HG03095 (cell line): ENCODE results near the gene OR7C1.
"Not testable (repeated sequence)": the region's sequence is repeated elsewhere in the genome, so short reads cannot be mapped to it uniquely, and the experiment has no call there.

ENCODE experiments used
- ATAC-seq: cut with Tn5 transposase; IDR thresholded peaks from one replicate; pipeline ENCODE4 v1.9.1; 2021; ENCODE audit warnings: moderate library complexity; ENCODE audit not compliant: unreplicated experiment

The OR7C1 gene

GRCh38 chr19:14835011-14835410 is at the start of gene OR7C1, which contains the start of gene OR7A5:
OR7C1 (minus strand) TSS chr19:14835185; CDS start chr19:14800136, 35,049 bp downstream.
OR7A5 (minus strand) TSS chr19:14835185; CDS start chr19:14828241, 6,944 bp downstream.
- no peak for ATAC-seq

GRCh38 chr19:14871619-14872230 is 36.7 kb upstream of the OR7C1 start:
- no peak for ATAC-seq

GRCh38 chr19:14868497-14868896 is 33.5 kb upstream of the OR7C1 start:
- no peak for ATAC-seq

- no peak for ATAC-seq
Measured at GRCh38 chr19:14848822-14849221, 13.8 kb upstream of the OR7C1 start, which contains the start of gene OR7A10. OR7A10 (minus strand) TSS chr19:14848922; CDS start chr19:14841877, 7,045 bp downstream.

- ATAC-seq = no peak
Measured at GRCh38 chr19:14843578-14843977, 8.6 kb upstream of the OR7C1 start.

- no peak for ATAC-seq
Measured at GRCh38 chr19:14843169-14843568, 8.2 kb upstream of the OR7C1 start.

- ATAC-seq = no peak
Measured at GRCh38 chr19:14840206-14840605, 5.2 kb upstream of the OR7C1 start.

GRCh38 chr19:14837391-14837790 is 2.4 kb upstream of the OR7C1 start:
- no peak for ATAC-seq

- ATAC-seq = no peak
Measured at GRCh38 chr19:14830702-14831101, 4.3 kb downstream of the OR7C1 start.

GRCh38 chr19:14826006-14826405 is 9.0 kb downstream of the OR7C1 start:
- ATAC-seq = no peak

GRCh38 chr19:14821937-14822336 is 13.0 kb downstream of the OR7C1 start:
- ATAC-seq = no peak

GRCh38 chr19:14818588-14818987 is 16.4 kb downstream of the OR7C1 start:
- ATAC-seq = no peak

GRCh38 chr19:14817052-14817451 is 17.9 kb downstream of the OR7C1 start:
- no peak for ATAC-seq

- no peak for ATAC-seq
Measured at GRCh38 chr19:14814982-14815652, 19.9 kb downstream of the OR7C1 start.

- ATAC-seq = no peak
Measured at GRCh38 chr19:14809272-14810057, 25.5 kb downstream of the OR7C1 start.

GRCh38 chr19:14804765-14805164 is 30.2 kb downstream of the OR7C1 start:
- no peak for ATAC-seq

GRCh38 chr19:14798760-14799159 is 36.2 kb downstream of the OR7C1 start:
- no peak for ATAC-seq

- ATAC-seq = no peak
Measured at GRCh38 chr19:14796021-14796420, 39.0 kb downstream of the OR7C1 start.

- ATAC-seq = no peak
Measured at GRCh38 chr19:14795078-14795721, 39.8 kb downstream of the OR7C1 start.

- not testable (repeated sequence) for ATAC-seq
Measured at GRCh38 chr19:14792250-14792649, 42.7 kb downstream of the OR7C1 start.

GRCh38 chr19:14786421-14786851 is 48.5 kb downstream of the OR7C1 start:
- ATAC-seq = no peak
